HL-60 (cell line): ENCODE data around the gene UNC119.

ENCODE experiments used
- DNase-seq, 2 experiments: peaks; one replicate each; pipeline ENCODE4 v3.0.0-alpha.2; 2010 to 2020; ENCODE audit warnings: low read depth in 1 of 2, low spot score in 1 of 2
- H3K27ac ChIP-seq: fragments of 250-450 bp; sonication (Bioruptor Pico); replicated peaks from 2 replicates; pipeline ENCODE4 v1.5.1; 2020; ENCODE audit warnings: mild to moderate bottlenecking, moderate library complexity
- H3K27me3 ChIP-seq: fragments of 250-450 bp; sonication (Bioruptor Pico); 2 replicates; pipeline ENCODE4 v1.5.1; 2021; ENCODE audit warnings: mild to moderate bottlenecking, moderate library complexity; ENCODE audit not compliant: insufficient read depth, poor library complexity, severe bottlenecking
- H3K4me3 ChIP-seq: replicated peaks from 2 replicates; pipeline ENCODE4 v1.5.1; 2011; ENCODE audit warnings: mild to moderate bottlenecking, control low read depth, low read length; ENCODE audit not compliant: insufficient read depth
- CTCF ChIP-seq: IDR thresholded peaks from one replicate; pipeline ENCODE4 v1.5.1; 2011; ENCODE audit warnings: low read length, control low read depth, inconsistent platforms; ENCODE audit not compliant: insufficient read depth
- GABPA ChIP-seq: IDR thresholded peaks from 2 replicates; pipeline ENCODE4 v1.6.1; 2012; ENCODE audit warnings: low read depth
- POLR2AphosphoS5 ChIP-seq: IDR thresholded peaks from 2 replicates; pipeline ENCODE4 v1.6.1; 2012; ENCODE audit warnings: low read depth
- REST ChIP-seq: IDR thresholded peaks from 2 replicates; pipeline ENCODE4 v1.6.1; 2012; ENCODE audit warnings: low read depth; ENCODE audit not compliant: insufficient replicate concordance
- SPI1 ChIP-seq: IDR thresholded peaks from 2 replicates; pipeline ENCODE4 v1.6.1; 2012; ENCODE audit warnings: low read depth, mild to moderate bottlenecking, borderline replicate concordance

The UNC119 gene

GRCh38 chr17:28563475-28563874, 11.1 kb upstream of the UNC119 start:
- no peak for DNase-seq
- no peak overlapping the region for H3K4me3 ChIP-seq
- H3K27ac ChIP-seq: no peak overlapping the region
- H3K27me3 ChIP-seq: no peaks in the 10 kb centered on the region
- TF ChIP-seq POLR2AphosphoS5 (no peak), GABPA (no peak), REST (no peak), CTCF (no peak)

- Histone ChIP-seq H3K4me3 (no peak overlapping the region), H3K27ac (no peak overlapping the region), H3K27me3 (no peaks in the 10 kb centered on the region)
- no peak for DNase-seq
- no peak for TF ChIP-seq CTCF
- no peak for TF ChIP-seq REST
- TF ChIP-seq POLR2AphosphoS5: no peak
- TF ChIP-seq GABPA: no peak
- no peak for TF ChIP-seq SPI1
Measured at GRCh38 chr17:28555022-28555421, 2.6 kb upstream of the UNC119 start.

- no peak overlapping the region for H3K27ac ChIP-seq
- no peaks in the 10 kb centered on the region for H3K27me3 ChIP-seq
- H3K4me3 ChIP-seq: no peak overlapping the region
- no peak for DNase-seq
- TF ChIP-seq REST: no peak
- no peak for TF ChIP-seq POLR2AphosphoS5
- TF ChIP-seq GABPA: no peak
- TF ChIP-seq SPI1: no peak
- TF ChIP-seq CTCF: no peak
Measured at GRCh38 chr17:28554565-28554964, 2.1 kb upstream of the UNC119 start.
